Heart right ventricle (tissue), 16 donors: ENCODE measurements around the gene RBFOX2. TPM values are rescaled to one million over a fixed set of nuclear protein-coding genes. Genes with fewer than 3 reads are reported as not detected.

ENCODE experiments used
- ATAC-seq, 8 donors: fragments of 200-7000 bp; cut with Tn5 transposase; one replicate each; pipeline ENCODE4 v1.9.1; 2020; ENCODE audit warnings: mild to moderate bottlenecking in 8 of 8, moderate library complexity in 8 of 8, moderate number of reproducible peaks in 1 of 8
- DNase-seq, 2 donors: peaks; one replicate each; pipeline ENCODE4 v3.0.0-alpha.2; 2020
- H3K27ac ChIP-seq, 10 donors: fragments of 200-600 bp; sonication (generic) in 2 of 10; one replicate each; pipeline versions ENCODE4 v1.5.0 to v1.8.0; 2020 to 2022; ENCODE audit warnings: mild to moderate bottlenecking in 3 of 10
- H3K27me3 ChIP-seq, 7 donors: fragments of 200-600 bp; one replicate each; pipeline ENCODE4 v1.8.0; 2021 to 2022; ENCODE audit warnings: mild to moderate bottlenecking in 2 of 7
- H3K36me3 ChIP-seq, 9 donors: fragments of 200-600 bp; sonication (generic) in 1 of 9; one replicate each; pipeline versions ENCODE4 v1.5.0 to v1.8.0; 2020 to 2022; ENCODE audit warnings: mild to moderate bottlenecking in 2 of 9
- H3K4me1 ChIP-seq, 9 donors: fragments of 200-600 bp; sonication (generic) in 1 of 9; one replicate each; pipeline versions ENCODE4 v1.5.0 to v1.8.0; 2020 to 2022; ENCODE audit warnings: mild to moderate bottlenecking in 4 of 9
- H3K4me3 ChIP-seq, 10 donors: fragments of 200-600 bp; sonication (generic) in 2 of 10; one replicate each; pipeline versions ENCODE4 v1.5.0 to v1.8.0; 2020 to 2022; ENCODE audit warnings: mild to moderate bottlenecking in 7 of 10, moderate library complexity in 2 of 10
- H3K9me3 ChIP-seq, 11 donors: fragments of 200-600 bp in 10 of 11; sonication (generic) in 2 of 11; one replicate each; pipeline versions ENCODE4 v1.5.0 to v1.8.0; 2013 to 2022; ENCODE audit warnings: mild to moderate bottlenecking in 2 of 11, control low read depth in 1 of 11, moderate library complexity in 1 of 11
- WGBS, 2 donors: extraction: QIAGEN DNeasy Blood & Tissue Kit; methylation state at CpG; one replicate each; pipeline ENCODE4 v1.1.7; 2013; ENCODE audit warnings: inconsistent platforms in 1 of 2; 5-methylcytosine and 5-hydroxymethylcytosine counted together
- intact Hi-C, 10 donors: fragments of 100-400 bp; cut with DNase I; formaldehyde crosslinking; loops; one replicate each; pipeline versions ENCODE4 v1.11.1 to v1.14.2; 2022
- polyA plus RNA-seq, 2 donors: library from polyadenylated mRNA; stranded (reverse); fragments of 200-250 nt; gene quantifications; one replicate each; pipeline ENCODE4 v1.2.3, GENCODE V29; 2013
- total RNA-seq, 10 donors: library from RNA; stranded (reverse); fragmentation: NEBNext Ultra II Directional in 3 of 10; extraction: Animal tissue kit (Norgen Biotek cat#: 25700) in 3 of 10; gene quantifications; one replicate each; pipeline versions ENCODE4 v1.2.1 to v1.2.4, GENCODE V29; 2021 to 2023
- TF ChIP-seq, protein P1 (sequence below), 9 donors: fragments of 200-600 bp; sonication (generic) in 2 of 9; IDR thresholded peaks; one replicate each; pipeline versions ENCODE4 v1.5.0 to v1.8.0; 2021 to 2022; ENCODE audit warnings: antibody characterized with exemption in 9 of 9, mild to moderate bottlenecking in 5 of 9, moderate library complexity in 1 of 9
- donor health status: Arrhythmogenic right ventricular cardiomyopathy.
- donor health status: ischemic (EF 13 %, LVEDD 7.1; RV severe dilation, severe dysfunction).
- donor health status: healthy with polysubstance abuse.
- donor health status: DM: no; HTN: yes; CAD: no.
- donor health status: DM: no; HTN: no; CAD: no.
- donor health status: ischemic (EF 25% LVEDD 6.9; RV normal size, moderate dysfunction).
- donor health status: ischemic (EF 25% LVEDD 5.7; RV mildly dilated, moderate dysfunction).
- donor health status: healthy.
- donor health status: DM: yes; HTN: yes; CAD: no.
- donor health status: Ischemic cardiomyopathy.
- donor health status: ischemic (EF 35%, LVEDD 5.7; RV mildly dilated, moderate dysfunction).
- donor health status: nonischemic (EF 11% LVEDD 7.7; RV severe dilation, severe dysfunction).
- donor health status: DM: yes; HTN: yes; CAD: no.
- donor health status: PGD.
- donor health status: ischemic (EF 29% LVEDD 5.4; RV normal size, mild dysfunction).
- donor health status: nonischemic (EF 23%, LVEDD 6.1; RV moderate dilation, normal function).

The RBFOX2 gene
- total and polyA plus RNA-seq, 12 donors: 18.0 to 105 (median 90.4) TPM

DNA sequence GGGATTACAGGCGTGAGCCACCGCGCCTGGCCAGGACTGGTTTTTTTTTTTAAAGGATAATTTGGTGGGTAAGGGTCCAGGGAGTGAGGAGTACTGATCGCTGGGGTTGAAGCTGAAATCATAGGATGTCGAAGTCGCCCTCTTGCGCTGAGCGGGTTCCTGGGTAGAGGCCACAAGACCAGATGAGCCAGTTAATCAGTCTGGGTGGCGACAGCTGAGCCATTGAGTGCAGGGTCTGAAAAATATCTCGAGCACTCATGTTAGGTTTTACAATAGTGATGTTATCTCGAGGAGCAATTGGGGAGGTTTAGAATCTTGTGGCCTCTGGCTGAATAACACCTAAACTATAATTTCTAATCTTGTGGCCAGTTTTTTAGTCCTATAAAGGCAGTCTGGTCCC lies 303.1 kb downstream of the RBFOX2 start:
- no peak overlapping the region for H3K27ac ChIP-seq
- intact Hi-C loops: no loop called here
- no peak overlapping the region for H3K4me3 ChIP-seq
- no peak for ATAC-seq
- H3K4me1 ChIP-seq: no peaks in the 10 kb centered on the region
- DNase-seq: no peak
- TF ChIP-seq, protein P1, sequence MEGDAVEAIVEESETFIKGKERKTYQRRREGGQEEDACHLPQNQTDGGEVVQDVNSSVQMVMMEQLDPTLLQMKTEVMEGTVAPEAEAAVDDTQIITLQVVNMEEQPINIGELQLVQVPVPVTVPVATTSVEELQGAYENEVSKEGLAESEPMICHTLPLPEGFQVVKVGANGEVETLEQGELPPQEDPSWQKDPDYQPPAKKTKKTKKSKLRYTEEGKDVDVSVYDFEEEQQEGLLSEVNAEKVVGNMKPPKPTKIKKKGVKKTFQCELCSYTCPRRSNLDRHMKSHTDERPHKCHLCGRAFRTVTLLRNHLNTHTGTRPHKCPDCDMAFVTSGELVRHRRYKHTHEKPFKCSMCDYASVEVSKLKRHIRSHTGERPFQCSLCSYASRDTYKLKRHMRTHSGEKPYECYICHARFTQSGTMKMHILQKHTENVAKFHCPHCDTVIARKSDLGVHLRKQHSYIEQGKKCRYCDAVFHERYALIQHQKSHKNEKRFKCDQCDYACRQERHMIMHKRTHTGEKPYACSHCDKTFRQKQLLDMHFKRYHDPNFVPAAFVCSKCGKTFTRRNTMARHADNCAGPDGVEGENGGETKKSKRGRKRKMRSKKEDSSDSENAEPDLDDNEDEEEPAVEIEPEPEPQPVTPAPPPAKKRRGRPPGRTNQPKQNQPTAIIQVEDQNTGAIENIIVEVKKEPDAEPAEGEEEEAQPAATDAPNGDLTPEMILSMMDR (IDR thresholded peaks at IDR 0.05): no peak
- no peaks in the 10 kb centered on the region for H3K9me3 ChIP-seq
- no peaks in the 10 kb centered on the region for H3K36me3 ChIP-seq
- WGBS, 2 donors: 81 to 88% methylated on average over 11 of the region's 11 CpGs
- no peaks in the 10 kb centered on the region for H3K27me3 ChIP-seq

DNA sequence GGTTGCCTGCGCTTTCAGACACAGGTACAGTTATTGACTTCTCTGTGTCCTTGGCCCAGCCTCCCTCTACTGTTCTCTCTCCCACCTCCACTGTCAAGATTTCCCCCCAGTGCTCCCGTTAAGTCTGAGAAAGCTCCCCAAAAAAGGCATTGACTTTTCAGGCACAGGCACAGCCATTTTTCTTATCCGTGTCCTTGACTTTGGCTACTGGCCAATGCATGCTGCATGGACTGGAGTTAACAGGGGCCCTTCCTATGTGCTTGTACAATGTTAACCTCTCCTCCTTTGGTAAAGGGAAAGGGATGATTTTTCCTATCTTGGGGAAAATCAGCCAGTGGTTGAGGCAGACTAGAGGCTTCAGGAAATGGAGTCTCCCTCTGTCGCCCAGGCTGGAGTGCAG lies 306.7 kb downstream of the RBFOX2 start:
- Histone ChIP-seq H3K27me3 (no peaks in the 10 kb centered on the region), H3K27ac (no peak overlapping the region), H3K9me3 (peaks cover 0 to 10% (median 0%) of the 10 kb centered on the region in 11 donors), H3K4me1 (no peaks in the 10 kb centered on the region), H3K4me3 (no peak overlapping the region), H3K36me3 (no peaks in the 10 kb centered on the region)
- intact Hi-C loops: no loop called here
- ATAC-seq (no peak), DNase-seq (no peak)
- WGBS, 2 donors: 54 to 61% methylated on average over 4 of the region's 4 CpGs
- TF ChIP-seq, protein P1 (IDR thresholded peaks at IDR 0.05): no peak

DNA sequence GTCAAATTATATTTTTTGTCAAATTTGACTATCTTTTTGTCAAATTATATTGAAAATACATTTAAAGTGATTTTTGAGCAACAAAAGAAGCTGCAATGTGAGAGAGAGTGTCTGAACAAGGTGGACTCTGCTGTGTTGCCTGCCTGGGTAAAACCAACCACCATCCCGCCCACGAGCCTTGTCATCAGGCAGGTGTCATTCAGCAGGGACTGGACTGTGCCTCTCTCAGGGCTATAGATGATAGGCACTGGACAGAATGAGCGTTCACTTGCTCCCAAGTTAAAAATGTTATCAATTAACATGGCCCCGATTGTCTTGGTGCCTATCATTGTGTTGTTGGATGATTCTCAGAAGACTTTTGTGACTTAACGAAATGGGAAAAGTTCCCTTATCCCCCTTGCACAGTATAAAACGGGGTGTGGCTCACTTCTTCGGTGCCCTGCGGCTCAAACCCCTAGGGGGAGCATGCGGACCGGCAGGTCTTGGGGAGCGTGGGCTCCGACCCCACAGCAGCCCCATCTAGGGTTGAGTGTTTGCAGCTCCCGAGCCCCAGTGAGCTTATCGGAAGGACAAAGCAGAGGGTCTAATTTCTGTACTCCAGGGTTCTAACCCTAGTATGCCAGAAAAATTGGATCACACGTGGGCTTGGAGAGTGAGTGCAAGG lies 309.3 kb downstream of the RBFOX2 start:
- H3K36me3 ChIP-seq: no peaks in the 10 kb centered on the region
- H3K9me3 ChIP-seq: peaks cover 0 to 10% (median 0%) of the 10 kb centered on the region in 11 donors
- H3K27me3 ChIP-seq: no peaks in the 10 kb centered on the region
- no peaks in the 10 kb centered on the region for H3K4me1 ChIP-seq
- intact Hi-C loops: no loop called here
- no peak for ATAC-seq
- WGBS, 2 donors: 79 to 85% methylated on average over 15 of the region's 15 CpGs
- TF ChIP-seq, protein P1 (IDR thresholded peaks at IDR 0.05): no peak
- no peak for DNase-seq
- no peak overlapping the region for H3K27ac ChIP-seq
- no peak overlapping the region for H3K4me3 ChIP-seq

DNA sequence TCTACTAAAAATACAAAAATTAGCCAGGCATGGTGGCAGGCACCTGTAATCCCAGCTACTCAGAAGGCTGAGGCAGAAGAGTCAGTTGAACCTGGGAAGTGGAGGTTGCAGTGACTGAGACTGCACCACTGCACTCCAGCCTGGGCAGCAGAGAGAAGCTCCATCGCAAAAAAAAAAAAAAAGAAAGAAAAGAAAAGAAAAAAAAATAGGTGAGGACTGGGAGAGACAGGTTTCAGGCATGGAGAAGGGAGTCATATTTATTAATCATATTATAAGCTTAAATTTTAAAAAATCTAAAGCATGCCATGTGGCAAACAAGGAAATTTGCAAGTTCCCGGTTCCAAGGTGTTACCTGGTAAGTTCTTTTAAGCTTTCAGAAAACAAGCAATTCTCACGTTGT lies 311.1 kb downstream of the RBFOX2 start, which contains the start of gene APOL5:
TSS of gene APOL5 (plus strand) at position 301 of the 400 bp plus-strand sequence. CDS start at position 301, 0 bp downstream.
- Histone ChIP-seq H3K4me1 (no peaks in the 10 kb centered on the region), H3K9me3 (peaks cover 0 to 13% (median 0%) of the 10 kb centered on the region in 11 donors), H3K27me3 (no peaks in the 10 kb centered on the region), H3K27ac (no peak within 1 kb of the TSS), H3K4me3 (no peak within 1 kb of the TSS), H3K36me3 (no peaks in the 10 kb centered on the region)
- TF ChIP-seq, protein P1 (IDR thresholded peaks at IDR 0.05): no peak
- ATAC-seq (no peak), DNase-seq (no peak)
- intact Hi-C loops: no loop called here
- WGBS, 2 donors: 85 to 95% methylated on average over 3 of the region's 3 CpGs
